ENCODE measurements around the gene TMEM45B. TPM values are rescaled to one million over a fixed set of nuclear protein-coding genes. Genes with fewer than 3 reads are reported as not detected.

Gene TMEM45B
- total RNA-seq, result not detected in 2 replicates
- long read RNA-seq, result 0 reads

- no peak within 1 kb of the TSS for H3K27ac Mint-ChIP-seq (ENCODE audit: unreplicated experiment)
- H3K36me3 Mint-ChIP-seq (ENCODE audit: unreplicated experiment), result no peaks in the 10 kb centered on the region
- H3K4me3 Mint-ChIP-seq (ENCODE audit: unreplicated experiment), result peak within 1 kb of the TSS; percentile 30
- no peaks in the 10 kb centered on the region for H3K9me3 Mint-ChIP-seq (ENCODE audit: unreplicated experiment)
- TF ChIP-seq CTCF (IDR thresholded peaks at IDR 0.05), result no peak
- no peak for DNase-seq (ENCODE audit: extremely low spot score, unreplicated experiment)
- peaks cover 57% of the 10 kb centered on the region for H3K27me3 Mint-ChIP-seq (ENCODE audit: unreplicated experiment)
- H3K4me1 Mint-ChIP-seq (ENCODE audit: unreplicated experiment), result peaks cover 14% of the 10 kb centered on the region
Measured at GRCh38 chr11:129815596-129816461, at the start of gene TMEM45B. TSS of gene TMEM45B (plus strand) at chr11:129815848. CDS start at chr11:129852483, 36,635 bp downstream.

- H3K9me3 Mint-ChIP-seq (ENCODE audit: unreplicated experiment), result peaks cover 5% of the 10 kb centered on the region
- peaks cover 4% of the 10 kb centered on the region for H3K4me1 Mint-ChIP-seq (ENCODE audit: unreplicated experiment)
- peaks cover 31% of the 10 kb centered on the region for H3K27me3 Mint-ChIP-seq (ENCODE audit: unreplicated experiment)
- no peak overlapping the region for H3K4me3 Mint-ChIP-seq (ENCODE audit: unreplicated experiment)
- no peaks in the 10 kb centered on the region for H3K36me3 Mint-ChIP-seq (ENCODE audit: unreplicated experiment)
- DNase-seq (ENCODE audit: extremely low spot score, unreplicated experiment), result no peak
- no peak overlapping the region for H3K27ac Mint-ChIP-seq (ENCODE audit: unreplicated experiment)
- peak; percentile 67 for TF ChIP-seq CTCF (IDR thresholded peaks at IDR 0.05)
Measured at GRCh38 chr11:129766898-129767604, 48.6 kb upstream of the TMEM45B start.

- Mint-ChIP-seq H3K4me1 (ENCODE audit: unreplicated experiment) (peaks cover 4% of the 10 kb centered on the region), H3K27ac (ENCODE audit: unreplicated experiment) (no peak overlapping the region), H3K9me3 (ENCODE audit: unreplicated experiment) (peaks cover 5% of the 10 kb centered on the region), H3K27me3 (ENCODE audit: unreplicated experiment) (peaks cover 31% of the 10 kb centered on the region), H3K36me3 (ENCODE audit: unreplicated experiment) (no peaks in the 10 kb centered on the region), H3K4me3 (ENCODE audit: unreplicated experiment) (no peak overlapping the region)
- DNase-seq (ENCODE audit: extremely low spot score, unreplicated experiment), result no peak
- TF ChIP-seq CTCF (IDR thresholded peaks at IDR 0.05), result no peak
Measured at GRCh38 chr11:129767827-129768226, 47.8 kb upstream of the TMEM45B start.

GRCh38 chr11:129768356-129768755 lies 47.3 kb upstream of the TMEM45B start:
- Mint-ChIP-seq H3K4me1 (ENCODE audit: unreplicated experiment) (peaks cover 4% of the 10 kb centered on the region), H3K4me3 (ENCODE audit: unreplicated experiment) (no peak overlapping the region), H3K27me3 (ENCODE audit: unreplicated experiment) (peaks cover 31% of the 10 kb centered on the region), H3K27ac (ENCODE audit: unreplicated experiment) (no peak overlapping the region), H3K36me3 (ENCODE audit: unreplicated experiment) (no peaks in the 10 kb centered on the region), H3K9me3 (ENCODE audit: unreplicated experiment) (peaks cover 5% of the 10 kb centered on the region)
- no peak for TF ChIP-seq CTCF (IDR thresholded peaks at IDR 0.05)
- DNase-seq (ENCODE audit: extremely low spot score, unreplicated experiment), result no peak

GRCh38 chr11:129769059-129769458 lies 46.6 kb upstream of the TMEM45B start:
- H3K27me3 Mint-ChIP-seq (ENCODE audit: unreplicated experiment), result peaks cover 32% of the 10 kb centered on the region
- no peak overlapping the region for H3K27ac Mint-ChIP-seq (ENCODE audit: unreplicated experiment)
- no peak for TF ChIP-seq CTCF (IDR thresholded peaks at IDR 0.05)
- DNase-seq (ENCODE audit: extremely low spot score, unreplicated experiment), result no peak
- peaks cover 5% of the 10 kb centered on the region for H3K9me3 Mint-ChIP-seq (ENCODE audit: unreplicated experiment)
- H3K4me1 Mint-ChIP-seq (ENCODE audit: unreplicated experiment), result peaks cover 4% of the 10 kb centered on the region
- H3K36me3 Mint-ChIP-seq (ENCODE audit: unreplicated experiment), result no peaks in the 10 kb centered on the region
- H3K4me3 Mint-ChIP-seq (ENCODE audit: unreplicated experiment), result no peak overlapping the region

Measured in osteocyte (in vitro differentiated cells).